ENCODE results near the gene FBXO15.
A peak's percentile ranks its signal among the peaks of the same experiment; 100 is the strongest.

FBXO15 gene

GRCh38 chr18:74040459-74041332 lies 106.9 kb downstream of the FBXO15 start:
- DNase-seq: peak; percentile 52

GRCh38 chr18:74040008-74040407 lies 107.6 kb downstream of the FBXO15 start:
- no peak for DNase-seq

DNA sequence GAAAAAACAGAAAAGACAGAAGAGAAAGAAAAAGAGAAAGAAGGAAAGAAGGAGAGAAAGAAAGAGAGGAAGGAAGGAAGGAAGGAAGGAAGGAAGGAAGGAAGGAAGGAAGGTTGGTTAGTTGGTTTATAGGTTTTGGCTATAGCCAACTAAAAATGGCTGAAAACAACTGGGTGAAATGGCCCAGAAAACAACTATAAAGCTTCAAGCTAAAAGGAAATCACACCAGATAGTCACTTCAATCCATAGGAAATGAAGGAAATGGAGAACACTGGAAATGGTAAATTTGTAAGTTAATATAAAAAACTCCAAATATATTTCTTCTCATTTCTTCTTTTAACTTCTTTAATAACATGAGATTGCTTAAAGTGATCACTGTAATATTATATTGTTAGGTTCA lies 118.5 kb downstream of the FBXO15 start:
- DNase-seq: no peak

All from MV-4-11 (cell line).